ENCODE measurements around the gene TOM1L2.

DNA sequence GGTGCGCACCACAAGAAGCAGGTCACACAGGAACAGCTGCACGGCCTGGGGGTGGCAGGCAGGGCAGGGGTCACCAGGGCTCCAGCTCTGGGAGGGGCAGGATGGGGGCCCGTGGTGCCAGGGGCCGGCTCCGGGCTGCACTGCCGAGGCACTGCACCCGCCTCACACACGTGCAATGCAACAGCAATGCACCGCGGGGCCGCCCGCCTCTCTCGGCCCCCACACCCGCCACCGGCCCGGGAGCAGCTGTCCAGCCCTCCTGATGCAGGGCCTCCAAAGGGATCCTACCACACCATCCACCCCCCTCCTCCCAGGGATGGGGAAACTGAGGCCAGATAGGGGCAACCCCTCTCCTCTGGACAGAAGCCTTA, 158.5 kb downstream of the TOM1L2 start:
- no peak for TF ChIP-seq POLR2AphosphoS5 (IDR thresholded peaks at IDR 0.05)
- TF ChIP-seq POLR2A (IDR thresholded peaks at IDR 0.05): no peak
- TF ChIP-seq, protein P1, sequence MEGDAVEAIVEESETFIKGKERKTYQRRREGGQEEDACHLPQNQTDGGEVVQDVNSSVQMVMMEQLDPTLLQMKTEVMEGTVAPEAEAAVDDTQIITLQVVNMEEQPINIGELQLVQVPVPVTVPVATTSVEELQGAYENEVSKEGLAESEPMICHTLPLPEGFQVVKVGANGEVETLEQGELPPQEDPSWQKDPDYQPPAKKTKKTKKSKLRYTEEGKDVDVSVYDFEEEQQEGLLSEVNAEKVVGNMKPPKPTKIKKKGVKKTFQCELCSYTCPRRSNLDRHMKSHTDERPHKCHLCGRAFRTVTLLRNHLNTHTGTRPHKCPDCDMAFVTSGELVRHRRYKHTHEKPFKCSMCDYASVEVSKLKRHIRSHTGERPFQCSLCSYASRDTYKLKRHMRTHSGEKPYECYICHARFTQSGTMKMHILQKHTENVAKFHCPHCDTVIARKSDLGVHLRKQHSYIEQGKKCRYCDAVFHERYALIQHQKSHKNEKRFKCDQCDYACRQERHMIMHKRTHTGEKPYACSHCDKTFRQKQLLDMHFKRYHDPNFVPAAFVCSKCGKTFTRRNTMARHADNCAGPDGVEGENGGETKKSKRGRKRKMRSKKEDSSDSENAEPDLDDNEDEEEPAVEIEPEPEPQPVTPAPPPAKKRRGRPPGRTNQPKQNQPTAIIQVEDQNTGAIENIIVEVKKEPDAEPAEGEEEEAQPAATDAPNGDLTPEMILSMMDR (IDR thresholded peaks at IDR 0.05): no peak

Measured in stomach (tissue), 4 donors.